Esophagus squamous epithelium (tissue), 5 donors: ENCODE measurements around the gene RIN2. TPM values are rescaled to one million over a fixed set of nuclear protein-coding genes. Genes with fewer than 3 reads are reported as not detected.
A peak's percentile ranks its signal among the peaks of the same experiment; 100 is the strongest.

Experiments used
- DNase-seq: peaks from one replicate; lab custom pipeline; 2025; lab: John Stamatoyannopoulos, UW
- H3K27ac ChIP-seq, 4 donors: fragments of 200-600 bp; sonication (generic); one replicate each; pipeline ENCODE4 v1.5.1; 2016 to 2019; ENCODE audit warnings: mild to moderate bottlenecking in 1 of 4
- H3K27me3 ChIP-seq, 4 donors: fragments of 200-600 bp; sonication (generic); 1 replicate in 3 of 4; 2 replicates in 1 of 4; pipeline versions ENCODE4 v1.5.1 to v1.6.0; 2017 to 2021; ENCODE audit warnings: antibody characterized with exemption in 1 of 4
- H3K36me3 ChIP-seq, 3 donors: fragments of 200-600 bp; sonication (generic); one replicate each; pipeline ENCODE4 v1.5.1; 2016 to 2019
- H3K4me1 ChIP-seq, 3 donors: fragments of 200-600 bp; sonication (generic); one replicate each; pipeline ENCODE4 v1.5.1; 2017 to 2019
- H3K4me3 ChIP-seq, 4 donors: fragments of 200-600 bp; sonication (generic); 1 replicate in 3 of 4; 2 replicates in 1 of 4; pipeline ENCODE4 v1.5.1; 2016 to 2019; ENCODE audit warnings: mild to moderate bottlenecking in 2 of 4, moderate library complexity in 1 of 4
- H3K9me3 ChIP-seq, 3 donors: fragments of 200-600 bp; sonication (generic); one replicate each; pipeline ENCODE4 v1.5.1; 2016 to 2019
- POLR2A ChIP-seq, 4 donors: fragments of 450-650 bp; IDR thresholded peaks; one replicate each; pipeline ENCODE4 v1.6.1; 2017; ENCODE audit warnings: antibody characterized with exemption in 4 of 4, mild to moderate bottlenecking in 4 of 4, moderate library complexity in 3 of 4
- WGBS, 2 donors: methylation state at CpG; one replicate each; pipeline ENCODE4 v1.1.5; 2018; 5-methylcytosine and 5-hydroxymethylcytosine counted together
- intact Hi-C: fragments of 100-400 bp; cut with DNase I; formaldehyde crosslinking; loops from one replicate; pipeline ENCODE4 v1.15.0; 2022
- total RNA-seq, 4 donors: library from RNA; depleted of rRNA; stranded (reverse); fragments of >200 nt; gene quantifications; one replicate each; pipeline ENCODE4 v1.1.0, GENCODE V29; 2016
- TF ChIP-seq, protein P1 (sequence below), 6 experiments: fragments of 450-650 bp in 4 of 6; fragments of 200-600 bp in 2 of 6; sonication (generic) in 2 of 6; IDR thresholded peaks; one replicate each; pipeline ENCODE4 v1.5.1; 2016 to 2019; ENCODE audit warnings: antibody characterized with exemption in 6 of 6, mild to moderate bottlenecking in 4 of 6, moderate library complexity in 4 of 6
- donor health status: DM: yes; HTN: yes; CAD: no.

RIN2 gene
- total RNA-seq, 4 donors from 2014 or later, result 29.5 to 77.4 (median 50.8) TPM

- intact Hi-C loops, result loop anchor here (10.0 kb wide), 3 partner anchors 91 to 209 kb away; no protein-coding TSS in a partner anchor
- WGBS, 2 donors, result 24 to 29% methylated on average over 5 of the region's 5 CpGs
Measured at GRCh38 chr20:19785173-19785982, 27.3 kb downstream of the RIN2 start.

GRCh38 chr20:19785983-19786285 lies 27.9 kb downstream of the RIN2 start:
- peak overlapping the region; percentile 6 to 68 (median 62) for H3K27ac ChIP-seq
- H3K4me3 ChIP-seq, result no peak overlapping the region
- 59 to 84% methylated on average over 1 of the region's 1 CpG for WGBS, 2 donors

More at GRCh38 chr20:19785173-19785982, 27.3 kb downstream of the RIN2 start:
- no peak overlapping the region for H3K4me3 ChIP-seq
- H3K9me3 ChIP-seq, result no peaks in the 10 kb centered on the region
- TF ChIP-seq, protein P1, sequence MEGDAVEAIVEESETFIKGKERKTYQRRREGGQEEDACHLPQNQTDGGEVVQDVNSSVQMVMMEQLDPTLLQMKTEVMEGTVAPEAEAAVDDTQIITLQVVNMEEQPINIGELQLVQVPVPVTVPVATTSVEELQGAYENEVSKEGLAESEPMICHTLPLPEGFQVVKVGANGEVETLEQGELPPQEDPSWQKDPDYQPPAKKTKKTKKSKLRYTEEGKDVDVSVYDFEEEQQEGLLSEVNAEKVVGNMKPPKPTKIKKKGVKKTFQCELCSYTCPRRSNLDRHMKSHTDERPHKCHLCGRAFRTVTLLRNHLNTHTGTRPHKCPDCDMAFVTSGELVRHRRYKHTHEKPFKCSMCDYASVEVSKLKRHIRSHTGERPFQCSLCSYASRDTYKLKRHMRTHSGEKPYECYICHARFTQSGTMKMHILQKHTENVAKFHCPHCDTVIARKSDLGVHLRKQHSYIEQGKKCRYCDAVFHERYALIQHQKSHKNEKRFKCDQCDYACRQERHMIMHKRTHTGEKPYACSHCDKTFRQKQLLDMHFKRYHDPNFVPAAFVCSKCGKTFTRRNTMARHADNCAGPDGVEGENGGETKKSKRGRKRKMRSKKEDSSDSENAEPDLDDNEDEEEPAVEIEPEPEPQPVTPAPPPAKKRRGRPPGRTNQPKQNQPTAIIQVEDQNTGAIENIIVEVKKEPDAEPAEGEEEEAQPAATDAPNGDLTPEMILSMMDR (IDR thresholded peaks at IDR 0.05), result no peak
- TF ChIP-seq POLR2A (IDR thresholded peaks at IDR 0.05), result no peak
- H3K4me1 ChIP-seq, result peaks cover 22 to 43% (median 31%) of the 10 kb centered on the region in 3 donors
- H3K36me3 ChIP-seq, result no peaks in the 10 kb centered on the region
- DNase-seq, result no peak
- peak overlapping the region; percentile 6 to 68 (median 62) for H3K27ac ChIP-seq
- no peaks in the 10 kb centered on the region for H3K27me3 ChIP-seq

GRCh38 chr20:19786311-19786710 lies 28.3 kb downstream of the RIN2 start:
- TF ChIP-seq, protein P1 (IDR thresholded peaks at IDR 0.05), result no peak
- no peak for TF ChIP-seq POLR2A (IDR thresholded peaks at IDR 0.05)
- Histone ChIP-seq H3K27ac (peak overlapping the region in 3 of 4 donors; percentile 60 to 68 (median 63)), H3K4me1 (peaks cover 22 to 40% (median 31%) of the 10 kb centered on the region in 3 donors), H3K9me3 (no peaks in the 10 kb centered on the region), H3K4me3 (no peak overlapping the region), H3K36me3 (no peaks in the 10 kb centered on the region), H3K27me3 (no peaks in the 10 kb centered on the region)
- DNase-seq, result no peak
- WGBS, 2 donors, result 23 to 27% methylated on average over 5 of the region's 5 CpGs
- intact Hi-C loops, result loop anchor here (10.0 kb wide), 3 partner anchors 92 to 208 kb away; no protein-coding TSS in a partner anchor

More at GRCh38 chr20:19785983-19786285, 27.9 kb downstream of the RIN2 start:
- TF ChIP-seq, protein P1 (IDR thresholded peaks at IDR 0.05), result no peak
- TF ChIP-seq POLR2A (IDR thresholded peaks at IDR 0.05), result no peak
- H3K27me3 ChIP-seq, result no peaks in the 10 kb centered on the region
- H3K36me3 ChIP-seq, result no peaks in the 10 kb centered on the region
- peaks cover 22 to 40% (median 31%) of the 10 kb centered on the region in 3 donors for H3K4me1 ChIP-seq
- no peaks in the 10 kb centered on the region for H3K9me3 ChIP-seq
- intact Hi-C loops, result loop anchor here (10.0 kb wide), 3 partner anchors 91 to 209 kb away; no protein-coding TSS in a partner anchor
- DNase-seq, result no peak

GRCh38 chr20:19787366-19787765 lies 29.3 kb downstream of the RIN2 start:
- intact Hi-C loops, result loop anchor here (10.0 kb wide), 3 partner anchors 93 to 207 kb away; no protein-coding TSS in a partner anchor
- Histone ChIP-seq H3K27me3 (no peaks in the 10 kb centered on the region), H3K4me3 (no peak overlapping the region), H3K4me1 (peaks cover 22 to 40% (median 31%) of the 10 kb centered on the region in 3 donors), H3K36me3 (no peaks in the 10 kb centered on the region), H3K27ac (no peak overlapping the region), H3K9me3 (no peaks in the 10 kb centered on the region)
- no peak for DNase-seq
- 72 to 93% methylated on average over 3 of the region's 3 CpGs for WGBS, 2 donors
- TF ChIP-seq, protein P1 (IDR thresholded peaks at IDR 0.05), result no peak
- TF ChIP-seq POLR2A (IDR thresholded peaks at IDR 0.05), result no peak

DNA sequence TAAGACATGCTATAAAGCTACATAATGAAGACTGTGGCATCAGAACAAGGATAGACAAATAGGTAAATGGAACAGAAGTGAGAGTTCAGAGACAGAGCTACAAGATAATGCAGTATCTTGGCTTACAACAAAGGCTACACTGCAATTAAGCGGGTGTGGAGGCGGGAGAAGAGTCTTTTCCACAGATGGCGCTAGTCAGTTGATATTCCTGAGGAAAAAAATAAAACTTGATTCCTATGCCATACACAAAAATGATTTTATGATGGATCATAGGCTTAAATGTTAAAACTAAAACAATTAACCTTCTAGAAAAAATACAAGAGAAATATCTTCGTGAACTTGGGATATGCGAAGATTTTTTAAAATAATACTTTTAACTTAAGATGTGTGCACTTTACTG lies 31.0 kb downstream of the RIN2 start:
- Histone ChIP-seq H3K27me3 (no peaks in the 10 kb centered on the region), H3K4me3 (no peak overlapping the region), H3K4me1 (peaks cover 22 to 33% (median 28%) of the 10 kb centered on the region in 3 donors), H3K27ac (no peak overlapping the region), H3K9me3 (no peaks in the 10 kb centered on the region), H3K36me3 (no peaks in the 10 kb centered on the region)
- no peak for TF ChIP-seq POLR2A (IDR thresholded peaks at IDR 0.05)
- TF ChIP-seq, protein P1 (IDR thresholded peaks at IDR 0.05), result no peak
- no peak for DNase-seq
- WGBS, 2 donors, result 91 to 94% methylated on average over 5 of the region's 5 CpGs
- intact Hi-C loops, result loop anchor here (10.0 kb wide), 3 partner anchors 94 to 206 kb away; no protein-coding TSS in a partner anchor
